ENCODE measurements around the gene PERP. TPM values are rescaled to one million over a fixed set of nuclear protein-coding genes. Genes with fewer than 3 reads are reported as not detected.

PERP gene
- total and polyA plus RNA-seq, 2 donors (not counting 1 experiment from before 2014, with no cell fraction given), result 0.22 to 0.30 TPM

GRCh38 chr6:138052783-138053182 is 54.4 kb downstream of the PERP start:
- peaks cover 16% of the 10 kb centered on the region for H3K9me3 Mint-ChIP-seq (ENCODE audit: insufficient read depth)
- no peaks in the 10 kb centered on the region for H3K4me1 Mint-ChIP-seq
- Histone ChIP-seq H3K36me3 (replicated peaks in 1 of 2; ENCODE audit: control extremely low read depth in 1 of 2, control insufficient read depth in 1 of 2, extremely low read depth in 1 of 2, insufficient read depth in 2 of 2, low read length in 1 of 2) (no peaks in the 10 kb centered on the region), H3K79me2 (ENCODE audit: control insufficient read depth, insufficient read depth, low read length) (no peaks in the 10 kb centered on the region), H3K9me3 (ENCODE audit: control extremely low read depth in 1 of 3, control insufficient read depth in 2 of 3, insufficient read depth in 1 of 3, low read length in 2 of 3) (peaks cover 0 to 3% (median 0%) of the 10 kb centered on the region in 3 donors), H3K4me2 (replicated peaks; ENCODE audit: low read depth, low read length, poor library complexity, severe bottlenecking) (no peak overlapping the region), H4K20me1 (ENCODE audit: control insufficient read depth, insufficient read depth, low read length, poor library complexity, severe bottlenecking) (no peaks in the 10 kb centered on the region), H3K4me1 (ENCODE audit: control insufficient read depth in 2 of 2, insufficient read depth in 2 of 2, low read length in 2 of 2) (no peaks in the 10 kb centered on the region), H3K27ac (ENCODE audit: low read length in 2 of 2) (no peak overlapping the region), H3K9ac (ENCODE audit: low read length) (no peak overlapping the region), H3K27me3 (replicated peaks in 1 of 4; ENCODE audit: control extremely low read depth in 1 of 4, control insufficient read depth in 3 of 4, insufficient read depth in 4 of 4, low read length in 3 of 4) (peaks cover 0 to 3% (median 1%) of the 10 kb centered on the region in 4 experiments), H2AFZ (ENCODE audit: insufficient read depth, low read depth, low read length, poor library complexity, severe bottlenecking) (no peak overlapping the region), H3K4me3 (ENCODE audit: control extremely low read depth in 1 of 5, extremely low read depth in 1 of 5, insufficient read depth in 1 of 5, low read depth in 2 of 5, low read length in 4 of 5) (no peak overlapping the region)
- CTCF ChIA-PET, result no interaction called here
- H3K27me3 Mint-ChIP-seq, result peaks cover 61% of the 10 kb centered on the region
- no peak overlapping the region for H3K4me3 Mint-ChIP-seq
- WGBS (ENCODE audit: insufficient coverage), result 78% methylated on average over 3 of the region's 3 CpGs
- POLR2A ChIA-PET, result no interaction called here
- H3K27ac Mint-ChIP-seq, result no peak overlapping the region
- intact Hi-C loops (cut with micrococcal nuclease), result no loop called here
- DNase-seq, result no peak
- no peak for ATAC-seq (ENCODE audit: low read depth)
- TF ChIP-seq EZH2 (IDR thresholded peaks at IDR 0.05; ENCODE audit: borderline replicate concordance, insufficient read depth, low read depth, low read length, poor library complexity, severe bottlenecking) (no peak), CTCF (IDR thresholded peaks at IDR 0.05) (no peak)

GRCh38 chr6:138044972-138045371 is 62.2 kb downstream of the PERP start:
- Histone ChIP-seq H3K4me1 (ENCODE audit: control insufficient read depth in 2 of 2, insufficient read depth in 2 of 2, low read length in 2 of 2) (no peaks in the 10 kb centered on the region), H3K27me3 (replicated peaks in 1 of 4; ENCODE audit: control extremely low read depth in 1 of 4, control insufficient read depth in 3 of 4, insufficient read depth in 4 of 4, low read length in 3 of 4) (no peaks in the 10 kb centered on the region), H3K9me3 (ENCODE audit: control extremely low read depth in 1 of 3, control insufficient read depth in 2 of 3, insufficient read depth in 1 of 3, low read length in 2 of 3) (peaks cover 0 to 3% (median 3%) of the 10 kb centered on the region in 3 donors), H3K27ac (ENCODE audit: low read length in 2 of 2) (no peak overlapping the region), H3K79me2 (ENCODE audit: control insufficient read depth, insufficient read depth, low read length) (no peaks in the 10 kb centered on the region), H3K9ac (ENCODE audit: low read length) (no peak overlapping the region), H3K36me3 (replicated peaks in 1 of 2; ENCODE audit: control extremely low read depth in 1 of 2, control insufficient read depth in 1 of 2, extremely low read depth in 1 of 2, insufficient read depth in 2 of 2, low read length in 1 of 2) (no peaks in the 10 kb centered on the region), H4K20me1 (ENCODE audit: control insufficient read depth, insufficient read depth, low read length, poor library complexity, severe bottlenecking) (no peaks in the 10 kb centered on the region), H2AFZ (ENCODE audit: insufficient read depth, low read depth, low read length, poor library complexity, severe bottlenecking) (no peak overlapping the region), H3K4me3 (ENCODE audit: control extremely low read depth in 1 of 5, extremely low read depth in 1 of 5, insufficient read depth in 1 of 5, low read depth in 2 of 5, low read length in 4 of 5) (no peak overlapping the region), H3K4me2 (replicated peaks; ENCODE audit: low read depth, low read length, poor library complexity, severe bottlenecking) (no peak overlapping the region)
- H3K27ac Mint-ChIP-seq, result no peak overlapping the region
- peaks cover 17% of the 10 kb centered on the region for H3K27me3 Mint-ChIP-seq
- POLR2A ChIA-PET, result no interaction called here
- peaks cover 4% of the 10 kb centered on the region for H3K9me3 Mint-ChIP-seq (ENCODE audit: insufficient read depth)
- H3K4me1 Mint-ChIP-seq, result no peaks in the 10 kb centered on the region
- WGBS (ENCODE audit: insufficient coverage), result no CpG with 5 or more reads among the region's 1 CpG
- intact Hi-C loops (cut with micrococcal nuclease), result no loop called here
- no peak overlapping the region for H3K4me3 Mint-ChIP-seq
- CTCF ChIA-PET, result interaction anchor here (0.9 kb wide), 1 partner anchor 454 kb away, joined by 3 read pairs; the partner anchor contains the start of gene NHSL1
- ATAC-seq (ENCODE audit: low read depth), result no peak
- TF ChIP-seq CTCF (IDR thresholded peaks at IDR 0.05) (no peak), EZH2 (IDR thresholded peaks at IDR 0.05; ENCODE audit: borderline replicate concordance, insufficient read depth, low read depth, low read length, poor library complexity, severe bottlenecking) (no peak)
- no peak for DNase-seq
